Panc1 (cell line): ENCODE data around the gene PLA2G4F. TPM values are rescaled to one million over a fixed set of nuclear protein-coding genes. Genes with fewer than 3 reads are reported as not detected.

Source experiments
- ATAC-seq: fragments of 200-7000 bp; cut with Tn5 transposase; 2 replicates; pipeline ENCODE4 v1.9.1; 2020; ENCODE audit warnings: mild to moderate bottlenecking, moderate library complexity
- BruUV-seq: library from RNA; stranded (reverse); fragments of 400-500 nt; replicated peaks from 2 replicates; lab custom pipeline; 2021; lab: Mats Ljungman, UMichigan
- CTCF ChIA-PET: fragments of 300-600 bp; sonication (Branson Sonifier 250); formaldehyde crosslinking; loops from one replicate; lab custom pipeline; 2022; ENCODE audit warnings: antibody characterized with exemption; lab: Charles Lee
- POLR2A ChIA-PET: fragments of 300-600 bp; sonication (Branson Sonifier 250); formaldehyde crosslinking; loops from one replicate; lab custom pipeline; 2022; ENCODE audit warnings: antibody characterized with exemption; lab: Charles Lee
- DNase-seq: peaks from one replicate; pipeline ENCODE4 v3.0.0-alpha.2; 2010; ENCODE audit warnings: low read depth, low spot score
- H3K27ac ChIP-seq: 2 replicates; pipeline ENCODE4 v1.5.1; 2011; ENCODE audit warnings: mild to moderate bottlenecking, low read length, inconsistent platforms
- H3K27me3 ChIP-seq: fragments of 200-500 bp; sonication (Bioruptor generic); 2 replicates; pipeline ENCODE4 v1.6.0; 2014; ENCODE audit warnings: low read length, inconsistent platforms; ENCODE audit not compliant: control insufficient read depth, insufficient read depth
- H3K36me3 ChIP-seq: fragments of 200-500 bp; sonication (Bioruptor generic); 2 replicates; pipeline ENCODE4 v1.5.1; 2014; ENCODE audit warnings: inconsistent platforms, mild to moderate bottlenecking, low read length, moderate library complexity; ENCODE audit not compliant: control insufficient read depth, insufficient read depth
- H3K4me1 ChIP-seq: 2 replicates; pipeline ENCODE4 v1.5.1; 2011; ENCODE audit warnings: inconsistent platforms, mild to moderate bottlenecking, low read length, moderate library complexity; ENCODE audit not compliant: control insufficient read depth, insufficient read depth
- H3K4me3 ChIP-seq, 2 experiments: 2 replicates each; pipeline ENCODE4 v1.5.1; 2011 to 2012; ENCODE audit warnings: low read depth in 2 of 2, low read length in 2 of 2, mild to moderate bottlenecking in 2 of 2, inconsistent platforms in 1 of 2, moderate library complexity in 1 of 2
- H3K9me3 ChIP-seq: fragments of 200-500 bp; sonication (Bioruptor generic); 2 replicates; pipeline ENCODE4 v1.5.1; 2014; ENCODE audit warnings: low read depth, mild to moderate bottlenecking, inconsistent platforms, low read length, moderate library complexity; ENCODE audit not compliant: control insufficient read depth, insufficient read depth
- CTCF ChIP-seq: fragments of 450-650 bp; IDR thresholded peaks from 2 replicates; pipeline ENCODE4 v1.5.1; 2017; ENCODE audit warnings: mild to moderate bottlenecking
- POLR2AphosphoS5 ChIP-seq: IDR thresholded peaks from 2 replicates; pipeline ENCODE4 v1.6.1; 2012; ENCODE audit warnings: mild to moderate bottlenecking, low read depth, low read length, moderate library complexity
- SIN3A ChIP-seq: IDR thresholded peaks from 2 replicates; pipeline ENCODE4 v1.6.1; 2012; ENCODE audit warnings: low read depth, mild to moderate bottlenecking, low read length, moderate library complexity, borderline replicate concordance; ENCODE audit not compliant: insufficient read depth
- in situ Hi-C: cut with HindIII; loops from 2 replicates; pipeline ENCODE4 v1.10.0; 2016; ENCODE audit warnings: low sequenced_read_pairs, low pct_unique_long_range_greater_than_20kb
- intact Hi-C: fragments of 100-400 bp; cut with micrococcal nuclease; formaldehyde crosslinking; loops from one replicate; pipeline ENCODE4 v1.10.0; 2022; ENCODE audit not compliant: unreplicated experiment
- microRNA-seq: library from miRNA; unstranded; fragments of <30 nt; microRNA quantifications from one replicate; pipeline ENCODE4 v1.1.0, GENCODE V29; 2020; ENCODE audit not compliant: unreplicated experiment
- total RNA-seq: library from RNA; stranded (reverse); gene quantifications from one replicate; pipeline ENCODE4 v1.2.1, GENCODE V29; 2021; ENCODE audit not compliant: unreplicated experiment
- TF ChIP-seq, protein P1 (sequence below), 2 experiments: IDR thresholded peaks; 2 replicates each; pipeline ENCODE4 v1.6.1; 2011 to 2012; ENCODE audit warnings: low read depth in 2 of 2, control low read depth in 1 of 2, low read length in 1 of 2, mild to moderate bottlenecking in 1 of 2, moderate library complexity in 1 of 2; ENCODE audit not compliant: insufficient read depth in 1 of 2

PLA2G4F gene
- total RNA-seq, 1 experiment from 2014 or later, result not detected

DNA sequence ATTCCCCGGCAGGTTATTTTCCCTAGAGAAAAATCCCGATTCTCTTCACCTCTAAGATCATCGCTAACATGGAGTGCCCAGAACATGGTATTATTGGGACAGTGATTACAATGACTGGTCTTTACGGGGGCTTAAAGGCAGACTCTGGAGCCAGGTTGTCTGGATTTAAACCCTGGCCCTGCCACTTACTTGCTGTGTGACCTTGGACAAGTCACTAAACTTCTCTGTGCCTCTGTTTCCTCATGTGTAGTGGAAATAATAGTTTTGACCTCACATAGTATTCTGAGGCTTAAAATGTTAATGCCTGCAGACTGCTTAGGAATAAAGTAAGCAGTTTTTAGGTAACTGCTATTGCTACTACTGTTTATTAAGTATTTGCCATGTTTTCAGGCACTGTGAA lies 66.5 kb downstream of the PLA2G4F start:
- TF ChIP-seq SIN3A (no peak), POLR2AphosphoS5 (no peak), CTCF (no peak)
- TF ChIP-seq, protein P1, sequence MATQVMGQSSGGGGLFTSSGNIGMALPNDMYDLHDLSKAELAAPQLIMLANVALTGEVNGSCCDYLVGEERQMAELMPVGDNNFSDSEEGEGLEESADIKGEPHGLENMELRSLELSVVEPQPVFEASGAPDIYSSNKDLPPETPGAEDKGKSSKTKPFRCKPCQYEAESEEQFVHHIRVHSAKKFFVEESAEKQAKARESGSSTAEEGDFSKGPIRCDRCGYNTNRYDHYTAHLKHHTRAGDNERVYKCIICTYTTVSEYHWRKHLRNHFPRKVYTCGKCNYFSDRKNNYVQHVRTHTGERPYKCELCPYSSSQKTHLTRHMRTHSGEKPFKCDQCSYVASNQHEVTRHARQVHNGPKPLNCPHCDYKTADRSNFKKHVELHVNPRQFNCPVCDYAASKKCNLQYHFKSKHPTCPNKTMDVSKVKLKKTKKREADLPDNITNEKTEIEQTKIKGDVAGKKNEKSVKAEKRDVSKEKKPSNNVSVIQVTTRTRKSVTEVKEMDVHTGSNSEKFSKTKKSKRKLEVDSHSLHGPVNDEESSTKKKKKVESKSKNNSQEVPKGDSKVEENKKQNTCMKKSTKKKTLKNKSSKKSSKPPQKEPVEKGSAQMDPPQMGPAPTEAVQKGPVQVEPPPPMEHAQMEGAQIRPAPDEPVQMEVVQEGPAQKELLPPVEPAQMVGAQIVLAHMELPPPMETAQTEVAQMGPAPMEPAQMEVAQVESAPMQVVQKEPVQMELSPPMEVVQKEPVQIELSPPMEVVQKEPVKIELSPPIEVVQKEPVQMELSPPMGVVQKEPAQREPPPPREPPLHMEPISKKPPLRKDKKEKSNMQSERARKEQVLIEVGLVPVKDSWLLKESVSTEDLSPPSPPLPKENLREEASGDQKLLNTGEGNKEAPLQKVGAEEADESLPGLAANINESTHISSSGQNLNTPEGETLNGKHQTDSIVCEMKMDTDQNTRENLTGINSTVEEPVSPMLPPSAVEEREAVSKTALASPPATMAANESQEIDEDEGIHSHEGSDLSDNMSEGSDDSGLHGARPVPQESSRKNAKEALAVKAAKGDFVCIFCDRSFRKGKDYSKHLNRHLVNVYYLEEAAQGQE (IDR thresholded peaks at IDR 0.05; ENCODE audit: insufficient read depth in 1 of 2, low read depth in 2 of 2, low read length in 1 of 2), result no peak
- Histone ChIP-seq H3K4me3 (no peak overlapping the region), H3K36me3 (no peaks in the 10 kb centered on the region), H3K27me3 (no peaks in the 10 kb centered on the region), H3K27ac (no peak overlapping the region), H3K4me1 (0 out of 2 replicates have a peak, but pooled peaks cover 2% of the 10 kb centered on the region), H3K9me3 (no peaks in the 10 kb centered on the region)
- in situ Hi-C loops, result no loop called here
- intact Hi-C loops, result no loop called here
- DNase-seq (no peak), ATAC-seq (no peak)
- ChIA-PET POLR2A (no interaction called here), CTCF (no interaction called here)
- no TSS peak for BruUV-seq

Small RNA genes lying within 50 kb of the gene (microRNA-seq; reads per million reads assigned to microRNA genes)
- 63.5 reads per million, percentile 52 among the genes with 10 or more reads in this experiment for gene MIR627

Other genes starting within 250 kb of the PLA2G4F start
- gene EHD4, start 184.1 kb downstream of the PLA2G4F start, total RNA-seq, result 43.2 TPM
- gene PLA2G4E, start 135.6 kb downstream of the PLA2G4F start, total RNA-seq, result not detected
- not detected for gene PLA2G4D, start 62.1 kb downstream of the PLA2G4F start, total RNA-seq
- gene VPS39, start 51.7 kb upstream of the PLA2G4F start, total RNA-seq, result 55.2 TPM
- 21.1 TPM for gene GANC, start 116.6 kb upstream of the PLA2G4F start, total RNA-seq
- 49.6 TPM for gene TMEM87A, start 116.8 kb upstream of the PLA2G4F start, total RNA-seq
- gene CAPN3, start 202.9 kb upstream of the PLA2G4F start, total RNA-seq, result 0.31 TPM